ENCODE data around the gene DCDC1. TPM values are rescaled to one million over a fixed set of nuclear protein-coding genes. Genes with fewer than 3 reads are reported as not detected.

DCDC1 gene
- total RNA-seq, 1 donor, result 0.18 TPM

DNA sequence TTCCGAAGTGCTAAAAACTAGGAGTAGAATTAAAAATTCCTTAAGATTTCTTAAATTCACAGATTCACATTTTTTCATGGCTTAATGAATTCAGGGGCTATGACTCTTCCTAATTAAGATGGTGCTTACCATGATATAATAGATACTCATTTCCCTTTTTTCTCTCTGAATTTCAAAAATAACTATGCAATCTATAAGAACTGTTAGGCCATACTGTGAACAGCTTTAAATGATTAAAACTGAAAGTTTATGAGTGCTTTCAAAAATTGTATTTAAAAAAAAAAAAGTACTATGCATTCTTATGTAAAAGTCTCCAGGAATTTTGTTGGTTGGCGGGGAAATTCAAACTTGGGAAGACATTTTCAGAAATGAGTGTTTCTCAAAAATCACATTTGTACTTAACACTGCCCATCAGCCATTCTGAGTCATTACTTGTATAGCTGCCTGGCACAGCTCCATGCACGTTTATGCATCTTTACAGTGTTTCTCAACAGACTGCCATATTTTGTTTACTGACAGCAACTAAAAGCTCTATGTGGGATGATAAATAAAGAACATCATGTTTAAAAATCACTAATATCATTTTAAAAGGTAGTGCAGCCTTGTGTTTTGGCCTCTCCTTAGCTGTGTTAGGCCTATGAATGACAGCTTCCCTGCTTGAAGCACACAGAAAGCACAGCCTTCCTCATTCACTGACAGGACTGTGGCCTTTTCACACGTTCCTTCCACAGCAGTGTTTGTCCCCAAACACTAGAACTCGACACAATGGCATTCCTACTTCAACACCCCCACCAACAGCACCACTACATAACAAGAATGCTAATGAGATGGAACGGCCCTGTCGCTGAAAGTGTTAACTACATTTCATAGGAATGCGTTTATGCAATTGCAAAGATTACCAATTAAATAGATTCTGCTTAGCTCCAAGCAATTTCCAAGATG lies 131.4 kb downstream of the DCDC1 start:
- DNase-seq (ENCODE audit: low read depth), result no peak
- H3K4me3 ChIP-seq (ENCODE audit: low read depth, low read length), result no peak overlapping the region
- TF ChIP-seq, protein P1, sequence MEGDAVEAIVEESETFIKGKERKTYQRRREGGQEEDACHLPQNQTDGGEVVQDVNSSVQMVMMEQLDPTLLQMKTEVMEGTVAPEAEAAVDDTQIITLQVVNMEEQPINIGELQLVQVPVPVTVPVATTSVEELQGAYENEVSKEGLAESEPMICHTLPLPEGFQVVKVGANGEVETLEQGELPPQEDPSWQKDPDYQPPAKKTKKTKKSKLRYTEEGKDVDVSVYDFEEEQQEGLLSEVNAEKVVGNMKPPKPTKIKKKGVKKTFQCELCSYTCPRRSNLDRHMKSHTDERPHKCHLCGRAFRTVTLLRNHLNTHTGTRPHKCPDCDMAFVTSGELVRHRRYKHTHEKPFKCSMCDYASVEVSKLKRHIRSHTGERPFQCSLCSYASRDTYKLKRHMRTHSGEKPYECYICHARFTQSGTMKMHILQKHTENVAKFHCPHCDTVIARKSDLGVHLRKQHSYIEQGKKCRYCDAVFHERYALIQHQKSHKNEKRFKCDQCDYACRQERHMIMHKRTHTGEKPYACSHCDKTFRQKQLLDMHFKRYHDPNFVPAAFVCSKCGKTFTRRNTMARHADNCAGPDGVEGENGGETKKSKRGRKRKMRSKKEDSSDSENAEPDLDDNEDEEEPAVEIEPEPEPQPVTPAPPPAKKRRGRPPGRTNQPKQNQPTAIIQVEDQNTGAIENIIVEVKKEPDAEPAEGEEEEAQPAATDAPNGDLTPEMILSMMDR (IDR thresholded peaks at IDR 0.05; ENCODE audit: insufficient read depth, low read length), result no peak

- peak; percentile 20 for DNase-seq (ENCODE audit: low read depth)
- no peak overlapping the region for H3K4me3 ChIP-seq (ENCODE audit: low read depth, low read length)
- TF ChIP-seq, protein P1 (IDR thresholded peaks at IDR 0.05; ENCODE audit: insufficient read depth, low read length), result peak; percentile 39
These were observed 133.4 kb downstream of the DCDC1 start for GRCh38 chr11:31236143-31236542.

DNA sequence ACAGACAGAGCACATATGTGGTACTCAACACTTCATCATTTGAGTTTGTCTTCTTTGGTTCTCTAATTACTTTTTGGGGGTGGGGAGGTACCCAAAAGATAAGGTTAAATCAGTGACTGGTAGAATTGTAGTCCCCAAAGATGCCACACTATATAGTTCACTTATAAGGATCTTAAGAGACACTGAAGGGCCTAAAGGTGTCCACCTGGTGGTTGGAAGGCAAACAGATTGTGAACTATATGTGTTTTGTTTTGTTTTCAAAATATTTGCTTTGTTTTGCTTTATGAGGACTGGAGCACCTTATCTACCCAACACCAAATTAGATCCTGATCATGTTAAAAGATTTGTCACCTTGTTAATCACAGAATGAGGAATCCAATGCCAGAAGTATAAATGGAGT lies 136.1 kb downstream of the DCDC1 start:
- DNase-seq (ENCODE audit: low read depth), result no peak

GRCh38 chr11:31231601-31232000 lies 137.9 kb downstream of the DCDC1 start:
- TF ChIP-seq, protein P1 (IDR thresholded peaks at IDR 0.05; ENCODE audit: insufficient read depth, low read length), result no peak
- DNase-seq (ENCODE audit: low read depth), result no peak
- no peak overlapping the region for H3K4me3 ChIP-seq (ENCODE audit: low read depth, low read length)

More for the DNA sequence above, 136.1 kb downstream of the DCDC1 start:
- TF ChIP-seq, protein P1 (IDR thresholded peaks at IDR 0.05; ENCODE audit: insufficient read depth, low read length), result no peak
- H3K4me3 ChIP-seq (ENCODE audit: low read depth, low read length), result no peak overlapping the region

- DNase-seq (ENCODE audit: low read depth), result no peak
- no peak overlapping the region for H3K4me3 ChIP-seq (ENCODE audit: low read depth, low read length)
- TF ChIP-seq, protein P1 (IDR thresholded peaks at IDR 0.05; ENCODE audit: insufficient read depth, low read length), result no peak
These were observed 150.7 kb downstream of the DCDC1 start for GRCh38 chr11:31218847-31219246.

GRCh38 chr11:31214372-31214771 lies 155.2 kb downstream of the DCDC1 start:
- H3K4me3 ChIP-seq (ENCODE audit: low read depth, low read length), result no peak overlapping the region
- TF ChIP-seq, protein P1 (IDR thresholded peaks at IDR 0.05; ENCODE audit: insufficient read depth, low read length), result no peak
- DNase-seq (ENCODE audit: low read depth), result no peak
